Lower leg skin (tissue), 4 donors: ENCODE results near the gene YPEL4. TPM values are rescaled to one million over a fixed set of nuclear protein-coding genes. Genes with fewer than 3 reads are reported as not detected.
A peak's percentile ranks its signal among the peaks of the same experiment; 100 is the strongest.

ENCODE experiments used
- DNase-seq, 2 donors: peaks; one replicate each; pipeline ENCODE4 v3.0.0-alpha.2; 2019; ENCODE audit warnings: low spot score in 2 of 2
- H3K4me3 ChIP-seq: fragments of 200-600 bp; sonication (generic); 2 replicates; pipeline ENCODE4 v1.5.1; 2017; ENCODE audit warnings: mild to moderate bottlenecking, low read depth; ENCODE audit not compliant: poor library complexity, severe bottlenecking
- CTCF ChIP-seq, 3 donors: fragments of 450-650 bp; IDR thresholded peaks; one replicate each; pipeline ENCODE4 v1.5.1; 2016; ENCODE audit warnings: antibody characterized with exemption in 3 of 3, mild to moderate bottlenecking in 3 of 3, moderate library complexity in 2 of 3
- POLR2A ChIP-seq, 2 donors: fragments of 450-650 bp; IDR thresholded peaks; one replicate each; pipeline ENCODE4 v1.6.1; 2016 to 2017; ENCODE audit warnings: antibody characterized with exemption in 2 of 2, mild to moderate bottlenecking in 1 of 2, moderate library complexity in 1 of 2
- WGBS, 2 donors: methylation state at CpG; one replicate each; pipeline ENCODE4 v1.1.5; 2018; 5-methylcytosine and 5-hydroxymethylcytosine counted together
- intact Hi-C: fragments of 100-400 bp; cut with DNase I; formaldehyde crosslinking; loops from one replicate; pipeline ENCODE4 v1.15.0; 2023; ENCODE audit warnings: low total_unique reads
- total RNA-seq, 4 donors: library from RNA; depleted of rRNA; stranded (reverse); fragments of >200 nt; gene quantifications; one replicate each; pipeline ENCODE4 v1.1.0, GENCODE V29; 2016

The YPEL4 gene
- total RNA-seq, 4 donors from 2014 or later = 0.91 to 4.3 (median 2.9) TPM

- H3K4me3 ChIP-seq = no peak overlapping the region
- TF ChIP-seq POLR2A (IDR thresholded peaks at IDR 0.05) = no peak
- TF ChIP-seq CTCF (IDR thresholded peaks at IDR 0.05) = no peak
- 31 to 39% methylated on average over 5 of the region's 5 CpGs for WGBS, 2 donors
- DNase-seq = no peak
- intact Hi-C loops = no loop called here
Observed at GRCh38 chr11:57645689-57646085, 4.0 kb downstream of the YPEL4 start.

- 11 to 13% methylated on average over 17 of the region's 17 CpGs for WGBS, 2 donors
- peak; percentile 79 to 97 for DNase-seq
- peak in 1 of 3 donors; percentile 10 for TF ChIP-seq CTCF (IDR thresholded peaks at IDR 0.05)
- TF ChIP-seq POLR2A (IDR thresholded peaks at IDR 0.05) = no peak
- no peak overlapping the region for H3K4me3 ChIP-seq
- intact Hi-C loops = loop anchor here (5.0 kb wide), 2 partner anchors 78 to 303 kb away; partner anchors contain the start of gene UBE2L6
Observed at GRCh38 chr11:57644748-57645688, 4.7 kb downstream of the YPEL4 start.

DNA sequence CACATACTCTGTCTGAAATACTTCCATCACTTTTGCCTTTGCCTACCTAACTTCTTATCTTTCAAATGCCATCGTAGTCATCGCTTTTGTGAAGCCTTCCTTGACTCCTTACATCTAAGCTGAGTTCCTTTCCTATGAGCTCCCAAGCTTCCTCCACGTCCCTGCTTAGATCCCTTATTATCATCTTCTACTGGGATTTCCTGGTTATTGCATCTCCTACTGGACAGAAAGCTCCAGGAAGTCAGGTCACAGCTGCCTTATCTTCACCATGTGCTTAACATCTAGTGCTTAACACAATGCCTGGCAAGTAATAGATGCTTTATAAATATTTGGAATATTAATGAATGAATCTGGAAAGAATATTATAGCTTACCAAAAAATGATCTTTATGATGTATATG lies 5.9 kb downstream of the YPEL4 start:
- 78 to 85% methylated on average over 3 of the region's 3 CpGs for WGBS, 2 donors
- intact Hi-C loops = loop anchor here (5.0 kb wide), 2 partner anchors 77 to 302 kb away; partner anchors contain the start of gene UBE2L6
- no peak overlapping the region for H3K4me3 ChIP-seq
- TF ChIP-seq POLR2A (IDR thresholded peaks at IDR 0.05) = no peak
- no peak for TF ChIP-seq CTCF (IDR thresholded peaks at IDR 0.05)
- no peak for DNase-seq

DNA sequence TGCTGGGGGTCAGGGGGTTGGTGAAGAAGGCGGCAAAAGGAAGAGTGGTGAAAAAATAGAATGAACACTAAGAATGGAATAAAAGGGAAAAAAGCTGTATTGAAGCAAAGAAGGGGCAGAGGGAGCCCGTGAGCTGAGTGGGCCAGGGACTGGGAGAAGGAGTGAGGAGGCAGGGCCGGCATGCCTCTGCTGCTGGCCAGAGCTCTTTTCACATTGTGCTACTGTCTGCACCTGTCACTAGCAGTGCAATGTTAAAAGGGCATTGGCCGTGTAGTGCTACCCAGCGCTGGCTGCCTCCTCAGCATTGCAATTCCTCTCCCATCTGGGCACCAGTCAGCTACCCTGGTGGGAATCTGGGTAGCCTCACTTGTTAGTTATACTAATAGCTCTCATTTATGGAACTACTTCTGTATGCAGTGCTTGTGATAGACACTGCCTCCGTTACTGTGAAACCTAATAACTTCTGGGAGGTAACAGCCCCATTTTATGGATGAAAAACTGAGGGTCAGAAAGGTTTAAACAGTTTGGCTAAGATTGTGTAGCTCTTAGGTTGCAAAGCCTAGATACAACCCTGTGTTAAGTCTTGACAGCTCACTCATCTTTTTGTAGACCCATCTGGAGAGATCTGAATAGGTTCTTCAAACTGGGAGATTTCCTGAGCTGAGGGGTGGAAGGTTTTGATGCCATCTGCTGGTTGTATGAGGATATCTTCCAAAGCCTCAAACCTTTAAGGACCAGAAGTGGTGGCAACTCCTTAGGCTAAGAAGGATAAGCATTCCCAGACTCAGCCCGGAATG lies 8.5 kb downstream of the YPEL4 start:
- no peak overlapping the region for H3K4me3 ChIP-seq
- DNase-seq = no peak
- 60 to 70% methylated on average over 7 of the region's 7 CpGs for WGBS, 2 donors
- intact Hi-C loops = loop anchor here (5.0 kb wide), 2 partner anchors 74 to 299 kb away; partner anchors contain the start of gene UBE2L6
- TF ChIP-seq CTCF (IDR thresholded peaks at IDR 0.05) (peak in 1 of 3 donors; percentile 15), POLR2A (IDR thresholded peaks at IDR 0.05) (no peak)

DNA sequence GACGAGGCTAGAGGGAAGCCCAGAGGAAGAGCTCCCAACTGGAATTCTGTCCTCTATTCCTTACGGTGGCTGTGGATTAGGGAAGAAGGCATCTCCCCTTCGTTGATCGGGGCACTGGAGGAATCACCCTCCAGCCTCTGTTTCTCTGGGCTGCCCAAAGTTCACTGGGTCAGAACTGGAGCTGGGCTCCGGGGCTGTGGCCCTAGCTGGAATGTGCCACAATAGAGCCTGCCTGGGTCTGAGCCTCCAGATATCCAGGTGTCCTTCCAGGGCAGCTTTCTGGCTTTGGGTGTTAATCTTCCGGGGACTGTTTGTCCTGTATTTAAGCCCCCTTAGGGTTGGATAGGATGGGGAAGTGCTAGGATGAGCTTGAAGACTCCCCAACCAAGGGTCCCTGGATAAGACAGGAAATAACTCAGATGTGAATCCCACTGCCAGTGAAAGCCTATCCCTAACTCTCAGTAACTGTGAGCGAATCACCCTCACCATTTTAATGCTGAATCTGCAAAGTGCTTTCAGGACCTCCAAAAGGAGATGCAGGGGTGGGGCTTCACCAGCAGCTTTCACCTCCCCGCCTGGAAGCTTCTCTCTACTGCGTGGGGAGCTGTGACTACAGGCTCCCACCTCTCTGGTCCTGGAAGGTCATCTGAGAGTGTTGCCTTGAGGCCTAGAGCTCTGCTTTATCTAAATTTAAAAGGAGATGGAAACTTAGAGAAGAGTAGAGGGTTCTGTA lies 9.5 kb downstream of the YPEL4 start:
- TF ChIP-seq CTCF (IDR thresholded peaks at IDR 0.05) = no peak
- no peak for TF ChIP-seq POLR2A (IDR thresholded peaks at IDR 0.05)
- 57% methylated on average over 9 of the region's 9 CpGs for WGBS, 2 donors
- H3K4me3 ChIP-seq = no peak overlapping the region
- no peak for DNase-seq
- intact Hi-C loops = loop anchor here (5.0 kb wide), 2 partner anchors 73 to 298 kb away; partner anchors contain the start of gene UBE2L6
